DOHH2 (cell line): ENCODE results near the gene BRAF.

Source experiments
- H3F3A ChIP-seq: fragments of 200-600 bp; sonication (generic), shearing (Covaris generic); 2 replicates; pipeline ENCODE4 v1.6.0; 2016; ENCODE audit warnings: antibody characterized with exemption, mild to moderate bottlenecking; ENCODE audit not compliant: control insufficient read depth, insufficient read depth
- H3K27ac ChIP-seq: fragments of 200-600 bp; sonication (generic); 2 replicates; pipeline ENCODE4 v1.5.1; 2014; ENCODE audit warnings: low read depth, mild to moderate bottlenecking, low read length, moderate library complexity
- H3K27me3 ChIP-seq: fragments of 200-600 bp; sonication (generic); 2 replicates; pipeline ENCODE4 v1.6.1; 2014; ENCODE audit warnings: mild to moderate bottlenecking, low read length, mixed read lengths; ENCODE audit not compliant: control insufficient read depth
- H3K36me3 ChIP-seq: fragments of 200-600 bp; sonication (generic); 2 replicates; pipeline ENCODE4 v1.6.1; 2014; ENCODE audit warnings: mild to moderate bottlenecking, low read length, moderate library complexity, mixed read lengths; ENCODE audit not compliant: control insufficient read depth
- H3K4me1 ChIP-seq: fragments of 200-600 bp; sonication (generic); 2 replicates; pipeline ENCODE4 v1.6.1; 2014; ENCODE audit warnings: mild to moderate bottlenecking, low read length, mixed read lengths; ENCODE audit not compliant: control insufficient read depth
- H3K4me2 ChIP-seq: fragments of 200-600 bp; sonication (generic); 2 replicates; pipeline ENCODE4 v1.6.0; 2014; ENCODE audit warnings: mild to moderate bottlenecking, low read length, moderate library complexity
- H3K4me3 ChIP-seq: fragments of 200-600 bp; sonication (generic); 2 replicates; pipeline ENCODE4 v1.5.1; 2014; ENCODE audit warnings: mild to moderate bottlenecking, low read length, mixed read lengths
- H3K79me2 ChIP-seq: fragments of 200-600 bp; sonication (generic); 2 replicates; pipeline ENCODE4 v1.6.1; 2014; ENCODE audit warnings: mild to moderate bottlenecking, low read length, mixed read lengths; ENCODE audit not compliant: control insufficient read depth
- H3K9me2 ChIP-seq: fragments of 200-600 bp; sonication (generic); replicated peaks from 2 replicates; pipeline ENCODE4 v1.6.1; 2014; ENCODE audit warnings: mild to moderate bottlenecking, low read length, mixed read lengths; ENCODE audit not compliant: control insufficient read depth
- H3K9me3 ChIP-seq: fragments of 200-600 bp; sonication (generic); 2 replicates; pipeline ENCODE4 v1.6.1; 2014; ENCODE audit warnings: antibody characterized with exemption, low read length, mixed read lengths; ENCODE audit not compliant: control insufficient read depth, insufficient read depth
- H4K20me1 ChIP-seq: fragments of 200-600 bp; sonication (generic); 2 replicates; pipeline ENCODE4 v1.6.0; 2014; ENCODE audit warnings: low read depth, mild to moderate bottlenecking, antibody characterized with exemption, low read length, moderate library complexity; ENCODE audit not compliant: control insufficient read depth, insufficient read depth
- CTCF ChIP-seq: fragments of 200-600 bp; sonication (generic); IDR thresholded peaks from one replicate; pipeline ENCODE4 v1.5.1; 2014; ENCODE audit warnings: antibody characterized with exemption, mild to moderate bottlenecking, low read depth, low read length; ENCODE audit not compliant: poor library complexity, severe bottlenecking
- EZH2phosphoT487 ChIP-seq: fragments of 200-600 bp; sonication (generic); IDR thresholded peaks from 2 replicates; pipeline ENCODE4 v1.6.1; 2017; ENCODE audit warnings: borderline replicate concordance, mild to moderate bottlenecking, antibody characterized with exemption, low read length, moderate library complexity, mixed read lengths

Gene BRAF

DNA sequence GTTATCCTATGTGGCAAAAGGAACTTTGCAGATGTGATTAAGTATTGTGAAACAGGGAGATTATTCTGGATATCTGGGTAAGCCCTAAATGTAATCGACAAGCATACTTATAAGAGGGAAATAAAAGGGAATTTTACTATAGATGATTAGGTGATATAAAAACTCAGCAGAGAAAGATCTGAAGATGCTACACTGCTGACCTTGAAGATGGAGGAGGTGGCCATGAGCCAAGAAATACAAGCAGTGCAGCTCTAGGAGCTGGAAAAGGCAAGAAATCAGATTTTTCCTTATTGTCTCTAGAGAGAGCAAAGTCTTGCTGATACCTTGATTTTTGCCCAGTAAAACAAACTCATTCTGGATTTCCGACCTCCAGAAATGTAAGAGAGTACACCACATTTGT, 67.7 kb downstream of the BRAF start:
- H3K4me3 ChIP-seq = no peak overlapping the region
- H3K9me3 ChIP-seq = no peaks in the 10 kb centered on the region
- no peak for TF ChIP-seq CTCF
- TF ChIP-seq EZH2phosphoT487 = no peak
- H4K20me1 ChIP-seq = peaks cover 10% of the 10 kb centered on the region; the same call in 1 of the 2 replicates
- peaks cover 81% of the 10 kb centered on the region for H3K79me2 ChIP-seq
- H3F3A ChIP-seq = no peaks in the 10 kb centered on the region
- no peaks in the 10 kb centered on the region for H3K4me1 ChIP-seq
- H3K4me2 ChIP-seq = no peak overlapping the region
- no peak overlapping the region for H3K27ac ChIP-seq
- H3K27me3 ChIP-seq = no peaks in the 10 kb centered on the region
- H3K9me2 ChIP-seq = peaks cover 4% of the 10 kb centered on the region; the same call in 1 of the 2 replicates
- H3K36me3 ChIP-seq = no peaks in the 10 kb centered on the region

DNA sequence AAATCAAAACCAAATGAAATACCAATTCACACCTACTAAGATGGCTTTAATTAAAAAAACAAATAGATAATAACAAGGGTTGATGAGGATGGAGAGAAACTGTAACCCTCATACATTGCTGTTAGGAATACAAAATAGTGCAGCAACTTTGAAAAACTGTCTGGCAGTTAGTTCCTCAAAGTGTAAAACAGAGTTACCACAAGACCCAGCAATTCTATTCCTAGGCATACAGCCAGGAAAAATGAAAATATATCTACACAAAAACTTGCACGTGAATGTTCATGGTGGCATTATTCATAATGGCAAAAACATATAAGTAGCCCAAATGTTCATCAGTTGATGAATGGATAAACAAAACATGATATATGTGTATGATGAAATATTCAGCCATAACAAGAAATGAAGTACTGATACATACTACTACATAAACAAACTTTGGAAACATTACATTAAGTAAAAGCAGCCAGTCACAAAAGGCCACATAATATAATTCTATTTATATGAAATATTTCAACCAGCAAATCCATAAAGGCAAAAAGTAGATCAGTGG, 83.5 kb downstream of the BRAF start:
- TF ChIP-seq EZH2phosphoT487 = no peak
- no peak for TF ChIP-seq CTCF

GRCh38 chr7:140831724-140832123, 93.0 kb downstream of the BRAF start:
- Histone ChIP-seq H3K4me3 (no peak overlapping the region), H3K36me3 (peaks cover 15% of the 10 kb centered on the region), H3K4me1 (no peaks in the 10 kb centered on the region), H3K4me2 (no peak overlapping the region), H3K9me2 (no peaks in the 10 kb centered on the region), H3K9me3 (no peaks in the 10 kb centered on the region), H4K20me1 (no peaks in the 10 kb centered on the region), H3F3A (no peaks in the 10 kb centered on the region), H3K79me2 (no peaks in the 10 kb centered on the region), H3K27ac (no peak overlapping the region), H3K27me3 (no peaks in the 10 kb centered on the region)
- TF ChIP-seq EZH2phosphoT487 = no peak
- TF ChIP-seq CTCF = no peak

More for the DNA sequence above, 83.5 kb downstream of the BRAF start:
- no peak overlapping the region for H3K4me2 ChIP-seq
- H3F3A ChIP-seq = no peaks in the 10 kb centered on the region
- H3K79me2 ChIP-seq = no peaks in the 10 kb centered on the region
- H3K9me3 ChIP-seq = no peaks in the 10 kb centered on the region
- H3K4me3 ChIP-seq = no peak overlapping the region
- H3K36me3 ChIP-seq = peaks cover 10% of the 10 kb centered on the region
- H3K9me2 ChIP-seq = no peaks in the 10 kb centered on the region
- no peaks in the 10 kb centered on the region for H3K4me1 ChIP-seq
- no peak overlapping the region for H3K27ac ChIP-seq
- H3K27me3 ChIP-seq = no peaks in the 10 kb centered on the region
- no peaks in the 10 kb centered on the region for H4K20me1 ChIP-seq
